Raji (cell line): ENCODE results near the gene HACD3.

Experiments used
- POLR2A ChIP-seq: IDR thresholded peaks from 2 replicates; pipeline ENCODE4 v1.6.1; 2011; ENCODE audit warnings: low read depth, low read length, control low read depth; ENCODE audit not compliant: insufficient read depth

HACD3 gene

DNA sequence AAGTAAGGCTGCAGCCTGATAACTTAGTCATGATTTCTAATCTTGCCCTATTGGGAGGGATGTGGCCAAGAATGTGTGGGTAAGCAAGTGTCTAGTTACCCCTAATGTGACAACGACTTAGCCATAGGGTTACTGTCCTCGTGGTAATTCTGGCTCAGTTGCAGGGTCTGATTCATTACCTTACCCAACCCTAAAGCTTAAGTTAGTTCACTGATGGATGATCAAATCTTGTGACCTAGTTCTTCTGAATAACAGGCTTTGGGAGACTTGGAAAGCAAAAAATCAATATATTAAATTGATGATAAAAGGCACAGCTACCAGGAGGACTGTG, 82.3 kb downstream of the HACD3 start:
- no peak for TF ChIP-seq POLR2A

DNA sequence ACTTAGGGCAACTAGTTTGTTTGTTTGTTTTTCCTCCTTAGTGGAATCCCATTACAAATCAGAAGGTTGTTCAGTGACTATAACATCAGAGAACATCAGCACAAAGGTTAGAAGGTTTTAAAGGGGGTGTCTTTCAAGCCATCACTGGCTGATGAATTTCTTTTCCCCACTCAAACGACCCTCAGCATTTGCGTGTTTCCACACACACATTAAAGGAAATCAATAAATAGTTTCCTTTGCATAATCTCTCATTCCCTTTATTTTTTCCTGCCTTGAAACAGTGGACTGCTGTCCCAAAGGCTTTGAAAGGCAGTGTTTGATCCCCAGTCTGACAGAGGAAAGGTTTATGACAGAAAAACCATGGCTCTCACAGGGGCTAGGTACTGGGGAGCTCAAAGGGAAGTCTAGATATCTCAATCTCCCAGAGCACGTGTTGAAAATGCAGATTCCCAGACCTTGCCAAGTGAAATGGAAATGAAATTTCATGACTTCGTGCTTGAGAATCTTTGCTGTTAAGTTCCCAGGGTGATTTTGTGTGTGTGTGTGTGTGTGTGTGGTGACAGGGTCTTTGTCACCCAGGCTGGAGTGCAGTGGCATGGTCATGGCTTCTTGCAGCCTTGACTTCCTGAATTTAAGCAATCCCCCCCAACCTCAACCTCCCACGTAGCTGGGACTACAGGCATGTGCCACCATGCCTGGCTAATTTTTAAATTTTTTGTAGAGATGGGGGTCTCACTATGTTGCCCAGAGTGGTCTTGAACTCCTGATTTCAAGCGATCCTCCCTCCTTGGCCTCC, 82.9 kb downstream of the HACD3 start:
- no peak for TF ChIP-seq POLR2A

DNA sequence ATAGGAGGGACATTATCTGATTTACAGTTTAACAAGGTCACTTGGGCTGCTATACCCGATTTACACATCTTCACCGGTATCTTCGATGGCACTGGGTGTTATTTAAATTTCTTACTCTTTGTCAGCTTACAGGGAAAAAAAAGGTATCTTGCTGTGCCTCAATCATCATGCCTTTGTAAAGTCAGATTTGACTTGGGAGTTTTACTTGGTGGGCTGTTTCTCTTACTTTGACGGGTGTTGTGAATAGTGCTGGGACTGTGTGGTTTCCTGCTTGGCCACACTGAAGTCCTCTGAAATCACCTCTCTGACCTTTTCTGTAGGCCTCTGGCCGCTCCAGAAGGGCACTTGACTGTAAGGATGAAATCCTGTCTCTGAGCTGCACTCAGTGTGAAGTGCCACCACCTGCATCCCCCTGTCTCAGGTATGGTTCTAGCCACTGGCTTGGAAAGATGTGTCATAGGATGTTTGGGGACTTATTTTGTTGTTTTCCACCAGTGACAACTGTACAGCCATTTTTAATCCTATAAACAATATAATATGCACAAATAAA, 88.4 kb downstream of the HACD3 start:
- no peak for TF ChIP-seq POLR2A

DNA sequence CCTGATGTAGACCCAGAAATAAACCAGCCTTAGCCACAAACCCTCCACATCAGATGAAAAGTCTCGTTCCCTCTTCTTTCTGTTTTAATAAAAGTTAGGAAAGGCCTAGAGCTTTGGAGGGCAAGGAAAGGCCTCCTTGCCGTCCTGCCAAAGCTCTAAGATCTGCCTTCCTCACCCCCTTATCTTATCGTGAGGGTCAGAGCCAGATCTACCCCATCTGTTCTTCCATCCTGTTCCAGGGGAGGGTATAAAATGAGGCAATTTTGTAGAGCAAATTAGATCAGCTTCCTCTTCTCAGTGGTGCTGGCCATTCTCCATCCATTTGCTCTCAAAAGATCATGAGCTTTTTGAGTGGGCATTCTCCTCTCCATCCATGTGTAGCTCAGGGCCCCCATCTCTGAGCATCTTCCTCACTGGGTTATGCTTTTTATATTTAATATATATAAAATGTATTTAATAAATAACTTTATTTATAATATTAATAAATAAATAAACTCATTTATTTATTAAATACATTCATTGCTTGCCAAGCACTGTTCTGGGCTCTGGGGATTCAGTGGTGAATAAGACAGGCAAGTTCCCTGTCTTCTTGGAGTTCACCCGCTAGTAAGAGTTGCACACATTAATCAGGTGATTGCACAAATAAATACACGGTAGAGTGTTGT, 89.5 kb downstream of the HACD3 start:
- TF ChIP-seq POLR2A, result no peak

DNA sequence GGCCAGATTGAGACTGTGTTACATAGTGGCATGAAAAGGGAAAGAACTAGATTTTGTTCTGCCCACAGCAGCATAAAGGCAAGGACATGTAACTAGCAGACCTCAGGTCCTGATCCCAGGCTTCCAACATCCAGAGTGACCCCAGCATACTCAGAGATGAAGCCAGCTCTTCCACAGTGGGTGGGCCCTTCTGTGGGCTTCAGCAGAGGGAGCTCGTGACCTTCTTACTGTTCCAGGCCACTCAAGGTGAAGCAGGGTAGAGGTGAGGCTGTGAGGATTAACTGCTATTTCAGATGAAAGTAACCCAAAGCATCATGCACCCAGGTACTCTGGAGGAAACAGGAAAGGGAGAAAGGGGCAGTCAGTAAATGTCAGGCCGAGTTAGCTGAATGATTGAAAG, 90.6 kb downstream of the HACD3 start:
- no peak for TF ChIP-seq POLR2A

DNA sequence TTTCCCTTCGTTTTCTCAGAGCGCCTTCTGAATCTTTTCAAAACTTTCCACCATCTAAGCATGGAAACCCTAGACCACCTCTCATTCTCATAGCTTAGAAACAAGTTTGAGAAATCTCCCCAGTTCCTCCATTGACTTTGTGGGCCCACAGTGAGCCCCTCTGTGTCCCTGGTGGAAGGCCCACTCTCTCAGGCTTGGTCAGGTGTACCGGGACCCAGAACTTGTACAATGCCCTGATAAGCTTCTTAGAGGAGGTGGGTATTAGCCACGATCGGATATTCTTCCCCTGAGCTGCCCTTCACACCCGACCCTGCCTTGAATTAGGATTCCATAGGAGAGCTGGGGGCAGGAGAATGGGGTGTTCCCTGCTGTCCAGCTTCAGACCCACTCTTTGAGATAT, 91.4 kb downstream of the HACD3 start, which contains the start of gene SLC24A1:
SLC24A1 (plus strand) TSS at position 301 of the 400 bp plus-strand sequence. CDS start 2,143 bp downstream, outside the sequence.
- no peak for TF ChIP-seq POLR2A

DNA sequence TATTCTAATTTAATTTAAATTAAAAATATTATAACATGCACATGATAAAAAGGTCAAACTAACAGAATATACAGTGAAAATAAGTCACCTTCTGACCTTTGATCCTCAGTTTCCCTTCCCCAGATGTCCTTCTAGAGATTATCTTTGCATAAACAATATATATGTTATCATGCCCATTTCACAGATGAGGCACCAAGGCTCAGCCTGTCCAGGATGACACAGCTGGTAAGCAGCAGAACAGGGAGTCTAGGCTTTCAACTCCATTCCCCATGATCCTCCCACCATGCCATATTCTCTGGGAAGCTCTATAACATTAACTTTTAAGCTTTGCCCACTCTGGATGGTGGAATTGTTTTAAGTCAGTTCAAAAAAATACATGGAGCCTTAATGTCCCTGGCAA, 92.8 kb downstream of the HACD3 start:
- TF ChIP-seq POLR2A, result no peak

DNA sequence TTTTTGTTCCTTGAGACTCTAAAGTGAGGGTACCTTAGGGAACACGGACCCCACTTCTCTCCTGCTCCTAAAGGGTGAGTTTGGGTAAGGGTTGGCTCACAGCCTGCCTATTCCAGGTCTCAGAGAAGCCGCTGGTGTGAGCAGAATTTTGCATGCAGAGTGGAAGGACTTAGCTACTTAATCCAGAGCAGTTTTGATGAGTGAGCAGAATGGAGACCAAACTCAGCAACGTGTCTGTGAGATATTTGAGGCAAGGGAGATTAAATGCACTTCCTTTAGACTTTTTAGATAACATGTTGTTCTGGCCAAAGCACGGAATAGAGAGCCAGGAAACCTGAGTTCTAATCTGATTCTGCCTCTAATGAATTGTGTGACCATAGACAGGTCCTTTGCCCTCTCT, 96.6 kb downstream of the HACD3 start:
- TF ChIP-seq POLR2A, result no peak
